Fibroblast of gingiva (primary cell): ENCODE results near the gene SPTBN4.
"Not testable (repeated sequence)": the region's sequence is repeated elsewhere in the genome, so short reads cannot be mapped to it uniquely, and the experiment has no call there.

Experiments
- DNase-seq: peaks from one replicate; pipeline ENCODE4 v3.0.0-alpha.2; 2011; ENCODE audit warnings: low read depth

SPTBN4 gene

GRCh38 chr19:40530091-40530901, 63.5 kb downstream of the SPTBN4 start:
- no peak for DNase-seq

GRCh38 chr19:40533508-40533907, 66.7 kb downstream of the SPTBN4 start:
- no peak for DNase-seq

- DNase-seq = no peak
These were observed 67.3 kb downstream of the SPTBN4 start for GRCh38 chr19:40534148-40534547.

GRCh38 chr19:40539070-40539469, 72.3 kb downstream of the SPTBN4 start:
- no peak for DNase-seq

GRCh38 chr19:40542202-40542859, 75.5 kb downstream of the SPTBN4 start:
- peak; percentile 62 for DNase-seq

- no peak for DNase-seq
These were observed 76.3 kb downstream of the SPTBN4 start for GRCh38 chr19:40543029-40543597.

GRCh38 chr19:40546153-40546841, 79.5 kb downstream of the SPTBN4 start:
- not testable (repeated sequence) for DNase-seq

GRCh38 chr19:40547190-40547589, 80.4 kb downstream of the SPTBN4 start:
- not testable (repeated sequence) for DNase-seq

GRCh38 chr19:40547836-40548235, 81.0 kb downstream of the SPTBN4 start:
- no peak for DNase-seq

- no peak for DNase-seq
These were observed 82.4 kb downstream of the SPTBN4 start for GRCh38 chr19:40549007-40549708.

GRCh38 chr19:40550951-40551350, 84.2 kb downstream of the SPTBN4 start:
- no peak for DNase-seq

- no peak for DNase-seq
These were observed 86.0 kb downstream of the SPTBN4 start for GRCh38 chr19:40552848-40553247.

- DNase-seq = no peak
These were observed 87.4 kb downstream of the SPTBN4 start for GRCh38 chr19:40553885-40554857.

GRCh38 chr19:40555978-40556689, 89.3 kb downstream of the SPTBN4 start:
- no peak for DNase-seq

GRCh38 chr19:40556953-40557530, 90.2 kb downstream of the SPTBN4 start:
- DNase-seq = no peak

GRCh38 chr19:40559394-40559793, 92.6 kb downstream of the SPTBN4 start:
- no peak for DNase-seq

GRCh38 chr19:40560092-40560507, 93.3 kb downstream of the SPTBN4 start:
- no peak for DNase-seq

- no peak for DNase-seq
These were observed 95.1 kb downstream of the SPTBN4 start for GRCh38 chr19:40561947-40562346.

- not testable (repeated sequence) for DNase-seq
These were observed 97.7 kb downstream of the SPTBN4 start for GRCh38 chr19:40564535-40564934.

GRCh38 chr19:40565355-40565754, 98.6 kb downstream of the SPTBN4 start:
- no peak for DNase-seq
